ENCODE data around the gene GPR180.

The GPR180 gene

DNA sequence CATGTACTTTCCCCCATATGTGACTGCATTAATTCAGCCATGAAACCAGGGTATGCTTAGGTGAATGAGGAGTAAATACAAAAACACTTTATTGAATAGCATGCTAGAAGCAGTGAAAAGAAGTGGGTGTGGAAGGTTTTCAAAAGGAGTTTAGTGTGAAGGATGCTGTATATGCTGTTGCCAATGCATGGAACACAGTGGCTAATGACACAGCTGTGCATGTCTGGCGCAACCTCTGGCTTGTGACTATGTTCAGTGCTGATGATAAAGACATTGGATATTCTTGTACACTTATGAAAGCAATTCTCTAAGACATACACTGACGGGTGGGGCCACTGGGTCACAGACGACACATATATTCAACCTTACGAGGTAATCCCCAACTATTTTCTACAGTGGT lies 55.5 kb downstream of the GPR180 start:
- no peak for DNase-seq

- DNase-seq, result no peak
Measured at GRCh38 chr13:94658926-94659597, 57.4 kb downstream of the GPR180 start.

DNA sequence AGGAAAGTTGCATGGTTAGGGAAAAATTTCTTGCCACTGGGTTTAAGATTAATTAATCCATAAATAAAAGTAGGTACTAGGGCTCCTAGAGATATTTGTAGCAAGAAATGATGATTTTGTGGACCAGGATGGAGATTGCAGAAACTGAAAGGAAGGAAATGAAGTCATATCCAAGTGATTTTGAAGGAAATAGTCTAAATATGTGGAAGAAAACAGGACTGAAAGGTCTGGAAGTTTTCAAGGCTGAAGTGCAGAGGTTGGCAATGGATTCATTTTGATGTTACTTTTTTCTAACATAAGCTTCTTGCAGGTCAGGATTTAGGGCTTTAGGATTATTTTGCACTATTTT lies 57.9 kb downstream of the GPR180 start:
- no peak for DNase-seq

DNA sequence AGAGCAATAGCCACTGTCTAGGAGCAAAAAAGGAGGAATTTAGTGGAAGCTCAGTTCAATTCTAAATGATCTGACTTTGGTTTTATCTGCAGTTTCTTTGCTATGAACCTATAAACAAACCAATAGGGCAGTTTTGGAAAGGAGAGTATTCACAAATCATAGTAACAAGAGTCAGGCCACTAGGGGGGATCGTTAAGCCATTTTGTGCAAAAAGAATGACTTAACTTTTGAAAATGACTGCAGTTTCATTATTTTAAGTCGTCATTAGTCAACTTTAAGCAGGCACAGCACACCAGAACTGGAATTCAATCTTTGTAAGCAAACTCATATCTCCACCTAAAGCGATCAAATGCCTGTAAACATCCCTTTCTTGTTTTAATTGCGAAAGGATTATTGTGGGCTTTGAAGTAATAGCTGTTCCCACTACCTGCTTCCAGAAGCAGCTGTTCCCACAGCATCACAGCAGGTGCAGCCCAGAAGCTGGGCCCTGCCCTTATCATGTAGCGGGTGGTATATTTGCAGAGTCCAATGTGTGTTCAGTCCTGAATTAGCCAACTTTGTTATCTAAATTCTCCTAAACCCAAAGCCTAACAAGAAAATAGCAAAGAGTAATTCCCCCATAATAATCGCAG lies 59.2 kb downstream of the GPR180 start:
- DNase-seq, result peak; percentile 42

- DNase-seq, result no peak
Measured at GRCh38 chr13:94661406-94661805, 59.7 kb downstream of the GPR180 start.

GRCh38 chr13:94662274-94662945 lies 60.8 kb downstream of the GPR180 start:
- DNase-seq, result no peak

DNA sequence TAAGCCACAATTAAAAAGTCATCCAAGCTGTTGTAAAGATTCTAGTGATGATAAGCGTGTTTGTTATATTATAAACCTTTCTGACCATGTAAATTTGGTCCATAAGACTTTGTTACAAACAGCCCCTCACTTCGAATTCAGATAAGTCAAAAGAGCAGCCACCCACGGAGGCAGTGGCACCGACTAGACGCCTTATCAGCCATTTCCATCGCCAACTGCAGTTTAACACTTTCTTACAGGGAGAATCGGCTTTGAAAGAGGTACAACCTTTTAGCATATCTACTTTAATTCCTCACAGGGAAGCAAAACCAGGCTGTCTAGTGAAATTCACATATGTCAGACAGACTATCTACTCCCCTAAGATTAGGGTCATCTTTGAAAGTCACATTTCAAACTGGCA lies 63.2 kb downstream of the GPR180 start:
- no peak for DNase-seq

GRCh38 chr13:94666065-94666464 lies 64.4 kb downstream of the GPR180 start:
- no peak for DNase-seq

GRCh38 chr13:94667190-94667589 lies 65.5 kb downstream of the GPR180 start:
- DNase-seq, result no peak

DNA sequence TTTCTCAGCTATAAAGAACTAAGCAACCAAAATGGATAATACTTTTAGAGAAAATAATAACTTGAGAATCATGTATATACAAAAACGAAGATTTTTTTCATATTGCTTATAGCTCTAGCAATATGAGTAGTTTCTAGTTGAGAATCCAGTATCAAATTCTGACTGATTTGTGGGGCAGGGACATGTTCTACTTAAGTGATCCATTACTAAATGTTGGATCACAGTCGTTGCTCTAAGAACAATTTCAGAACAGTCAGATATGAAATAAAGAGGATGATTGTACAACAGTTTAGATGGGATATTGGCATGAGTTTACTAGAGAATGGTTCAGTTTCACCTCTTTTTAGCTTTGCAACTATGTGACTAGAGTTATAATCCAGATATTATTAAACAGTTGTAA lies 70.7 kb downstream of the GPR180 start:
- no peak for DNase-seq

DNA sequence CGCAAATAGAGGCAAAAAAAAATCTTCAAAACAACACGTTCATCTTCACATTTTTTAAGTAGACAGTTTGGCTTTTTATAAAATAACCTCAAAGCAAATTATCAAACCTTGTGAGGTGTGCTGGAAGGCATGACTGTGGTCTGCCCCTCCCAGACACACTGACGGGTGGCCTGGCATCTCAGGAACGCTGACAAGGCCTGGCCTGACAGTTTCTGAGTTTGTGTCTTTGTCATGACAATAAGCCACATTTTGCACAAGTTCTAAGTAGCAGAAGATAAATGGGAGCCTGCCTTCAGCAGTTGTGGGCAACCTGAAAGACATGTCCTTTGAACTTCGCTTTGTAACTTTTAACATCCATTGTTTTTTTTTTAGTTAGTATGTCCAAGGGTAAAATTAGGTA lies 72.2 kb downstream of the GPR180 start:
- no peak for DNase-seq

- peak; percentile 76 for DNase-seq
Measured at GRCh38 chr13:94674609-94675348, 73.1 kb downstream of the GPR180 start.

GRCh38 chr13:94677799-94678198 lies 76.1 kb downstream of the GPR180 start:
- no peak for DNase-seq

- no peak for DNase-seq
Measured at GRCh38 chr13:94678845-94679244, 77.2 kb downstream of the GPR180 start.

GRCh38 chr13:94679614-94680013 lies 78.0 kb downstream of the GPR180 start:
- no peak for DNase-seq

- no peak for DNase-seq
Measured at GRCh38 chr13:94682229-94682628, 80.6 kb downstream of the GPR180 start.

DNA sequence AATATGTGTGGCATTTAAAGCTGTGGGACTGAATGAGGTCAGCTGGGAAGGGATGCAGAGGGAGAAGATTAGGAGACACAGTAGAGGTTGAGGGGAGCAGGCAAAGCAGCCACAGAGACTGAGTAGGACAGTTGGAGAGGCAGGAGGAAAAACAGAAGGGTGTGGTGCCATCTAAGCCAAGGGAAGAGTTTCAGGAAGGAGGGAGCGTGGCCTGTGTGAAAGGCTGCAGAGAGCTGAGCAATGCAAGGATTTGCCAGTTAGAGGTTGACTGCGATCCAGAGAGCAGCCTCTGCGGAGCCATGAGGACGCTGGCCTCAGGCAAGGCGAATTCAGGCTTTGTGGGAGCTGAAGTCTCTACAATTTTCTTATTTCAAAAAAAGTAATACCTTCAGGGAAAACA lies 81.8 kb downstream of the GPR180 start:
- DNase-seq, result no peak

Measured in NCI-H510A treated with DMSO at 0.1 percent for 48 hours (cell line).